CD4-positive, alpha-beta T cell treated with Interleukin-21 for 1 hour (primary cell): ENCODE measurements around the gene SETD4.
"Not testable (repeated sequence)": the region's sequence is repeated elsewhere in the genome, so short reads cannot be mapped to it uniquely, and the experiment has no call there.

Source experiments
- DNase-seq: peaks from one replicate; pipeline ENCODE4 v3.0.0-alpha.2; 2020

The SETD4 gene

DNA sequence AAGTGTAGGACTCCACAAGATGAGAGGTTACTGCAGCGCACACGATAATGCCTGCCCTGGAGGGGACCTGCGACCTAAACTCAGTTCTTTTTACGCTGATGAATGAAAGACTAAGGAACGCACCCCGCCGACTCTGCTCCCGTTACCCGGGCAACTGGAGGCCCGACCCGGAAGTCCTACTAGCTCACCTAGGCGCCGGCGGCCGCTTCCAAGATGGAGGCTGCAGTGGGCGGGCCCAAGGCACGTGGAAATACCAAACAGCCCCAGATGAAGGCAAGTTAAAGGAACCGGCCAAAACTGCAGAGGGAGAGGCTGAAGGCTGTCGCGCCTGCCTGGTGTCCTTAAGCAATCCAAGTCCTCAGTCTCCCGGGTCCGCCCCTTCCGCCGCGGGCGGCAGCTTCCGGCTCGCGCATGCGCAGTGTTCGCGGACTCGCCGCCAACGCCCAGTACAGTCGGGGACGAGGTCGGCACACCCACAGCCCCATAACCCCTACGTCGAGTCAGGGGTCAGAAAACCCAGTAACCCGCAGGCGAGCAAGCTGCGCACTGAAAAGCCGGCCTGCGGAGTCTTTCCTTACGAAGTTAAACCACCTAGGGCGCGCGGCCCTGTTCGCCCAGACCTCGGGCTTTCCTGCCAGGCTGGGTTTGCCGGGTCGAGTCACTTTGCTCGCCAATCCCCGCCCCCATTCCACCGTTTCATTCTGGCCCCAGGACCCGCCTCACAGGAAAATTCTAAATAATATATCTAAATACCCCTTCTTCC, at the start of gene SETD4:
Gene SETD4, minus strand, starts transcription at position 368 of the 763 bp plus-strand sequence. CDS start 1,638 bp downstream, outside the sequence.
- DNase-seq, result peak; percentile 92

DNA sequence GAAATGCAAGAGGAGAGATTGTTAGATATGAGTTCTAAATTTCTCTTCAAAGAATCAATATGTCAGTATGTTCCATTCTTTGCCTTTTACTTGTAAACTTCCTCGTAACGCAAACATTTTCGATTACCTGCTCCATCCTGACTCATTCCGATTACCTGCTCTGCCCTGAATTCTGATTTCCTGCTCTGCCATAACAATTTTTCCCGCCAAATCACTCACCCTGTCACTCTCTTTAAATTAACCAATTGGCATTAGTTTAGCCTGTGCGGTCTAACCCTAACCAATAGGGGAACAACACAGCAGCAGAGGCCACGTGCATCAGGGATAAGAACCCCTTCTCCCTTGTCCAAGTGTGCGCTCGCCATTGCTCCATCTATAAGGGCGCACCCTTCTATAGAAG, 49.5 kb upstream of the SETD4 start:
- DNase-seq, result no peak

GRCh38 chr21:36105327-36105842, 45.1 kb upstream of the SETD4 start:
- no peak for DNase-seq

GRCh38 chr21:36104317-36105300, 44.3 kb upstream of the SETD4 start:
- peak; percentile 50 for DNase-seq

DNA sequence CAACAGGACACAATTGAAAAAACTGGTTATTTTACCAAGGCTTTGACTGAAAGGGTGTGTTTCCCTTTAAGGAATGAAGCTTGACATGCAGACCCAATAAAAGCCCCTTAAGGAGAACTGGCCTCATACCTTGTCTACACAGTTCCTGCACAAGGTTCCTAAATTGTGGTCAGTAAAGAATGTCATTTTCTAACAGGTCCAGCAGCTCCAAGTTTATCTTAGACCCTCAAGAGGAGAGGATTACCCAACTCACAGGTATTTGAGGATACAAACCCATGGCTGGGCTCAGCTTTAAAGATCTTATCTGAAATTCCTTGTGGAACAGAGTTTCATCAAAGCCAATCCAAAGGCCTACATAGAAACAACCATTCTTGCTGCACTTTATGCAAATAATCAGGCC, 43.1 kb upstream of the SETD4 start:
- DNase-seq, result no peak

GRCh38 chr21:36100971-36101641, 40.8 kb upstream of the SETD4 start:
- DNase-seq, result no peak

DNA sequence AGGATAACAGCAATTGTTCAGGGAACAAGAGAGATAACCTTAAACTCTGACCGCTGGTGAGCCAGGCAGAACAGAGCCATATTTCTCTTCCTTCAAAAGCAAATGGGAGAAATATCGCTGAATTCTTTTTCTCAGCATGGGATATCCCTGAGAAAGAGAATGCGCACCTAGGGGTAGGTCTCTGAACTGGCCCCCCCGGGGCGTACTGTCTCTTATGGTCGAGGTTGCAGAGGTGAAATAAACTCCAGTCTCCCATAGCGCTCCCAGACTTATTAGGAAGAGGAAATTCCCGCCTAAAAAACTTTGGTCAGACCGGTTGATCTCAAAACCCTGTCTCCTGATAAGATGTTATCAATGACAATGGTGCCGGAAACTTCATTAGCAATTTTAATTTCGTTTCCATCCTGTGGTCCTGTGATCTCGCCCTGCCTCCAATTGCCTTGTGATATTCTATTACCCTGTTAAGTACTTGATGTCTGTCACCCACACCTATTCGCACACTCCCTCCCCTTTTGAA, 39.4 kb upstream of the SETD4 start:
- DNase-seq, result not testable (repeated sequence)

DNA sequence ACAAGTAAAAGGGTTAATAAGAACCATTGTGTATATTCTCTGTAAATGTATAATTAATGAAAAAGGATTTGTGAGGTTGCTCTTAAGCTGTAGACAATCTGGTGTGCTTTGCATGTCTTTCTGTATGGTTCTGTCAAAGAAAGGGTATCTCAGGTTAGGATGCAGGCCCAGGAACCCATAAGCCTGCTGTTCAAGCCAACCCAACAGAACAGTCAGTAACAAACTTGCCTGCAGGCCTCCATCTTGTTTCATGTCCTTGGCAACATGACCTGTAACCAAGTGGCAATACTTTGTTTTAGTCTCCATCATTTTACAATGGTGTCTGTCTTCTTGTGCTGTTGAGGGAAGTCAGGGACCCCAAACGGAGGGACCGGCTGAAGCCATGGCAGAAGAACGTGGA, 38.7 kb upstream of the SETD4 start:
- no peak for DNase-seq

- no peak for DNase-seq
These were observed 37.8 kb upstream of the SETD4 start for GRCh38 chr21:36098182-36098532.

DNA sequence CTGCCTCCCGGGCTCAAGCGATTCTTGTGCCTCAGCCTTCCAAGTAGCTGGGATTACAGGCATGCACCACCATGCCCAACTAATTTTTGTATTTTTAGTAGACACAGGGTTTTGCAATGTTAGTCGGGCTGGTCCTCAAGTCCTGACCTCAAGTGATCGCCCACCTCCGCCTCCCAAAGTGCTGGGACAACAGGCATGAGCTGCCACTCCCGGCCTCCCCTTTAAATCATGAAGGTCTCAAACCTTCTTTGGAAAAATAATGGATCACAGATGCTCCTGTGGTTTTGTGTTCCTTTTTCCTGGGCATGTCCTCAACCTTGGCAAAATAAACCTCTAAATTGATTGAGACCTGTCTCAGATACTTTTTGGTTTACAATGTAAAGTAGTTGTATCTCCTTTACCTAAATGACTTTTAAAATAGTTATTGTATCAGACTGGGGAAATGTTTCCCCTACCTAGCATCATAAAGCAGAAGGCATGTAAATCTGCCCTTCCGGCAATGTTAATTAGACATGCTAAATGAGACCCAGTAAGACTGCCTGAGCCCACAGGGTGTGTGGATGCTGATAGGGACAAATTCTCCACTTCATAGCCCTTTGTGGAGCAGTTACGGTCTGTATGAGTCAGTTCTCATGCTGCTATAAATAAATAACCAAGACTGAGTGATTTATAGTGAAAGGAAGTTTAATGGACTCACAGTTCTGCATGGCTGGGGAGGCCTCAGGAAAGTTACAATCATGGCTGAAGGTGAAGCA, 37.3 kb upstream of the SETD4 start:
- DNase-seq, result no peak

DNA sequence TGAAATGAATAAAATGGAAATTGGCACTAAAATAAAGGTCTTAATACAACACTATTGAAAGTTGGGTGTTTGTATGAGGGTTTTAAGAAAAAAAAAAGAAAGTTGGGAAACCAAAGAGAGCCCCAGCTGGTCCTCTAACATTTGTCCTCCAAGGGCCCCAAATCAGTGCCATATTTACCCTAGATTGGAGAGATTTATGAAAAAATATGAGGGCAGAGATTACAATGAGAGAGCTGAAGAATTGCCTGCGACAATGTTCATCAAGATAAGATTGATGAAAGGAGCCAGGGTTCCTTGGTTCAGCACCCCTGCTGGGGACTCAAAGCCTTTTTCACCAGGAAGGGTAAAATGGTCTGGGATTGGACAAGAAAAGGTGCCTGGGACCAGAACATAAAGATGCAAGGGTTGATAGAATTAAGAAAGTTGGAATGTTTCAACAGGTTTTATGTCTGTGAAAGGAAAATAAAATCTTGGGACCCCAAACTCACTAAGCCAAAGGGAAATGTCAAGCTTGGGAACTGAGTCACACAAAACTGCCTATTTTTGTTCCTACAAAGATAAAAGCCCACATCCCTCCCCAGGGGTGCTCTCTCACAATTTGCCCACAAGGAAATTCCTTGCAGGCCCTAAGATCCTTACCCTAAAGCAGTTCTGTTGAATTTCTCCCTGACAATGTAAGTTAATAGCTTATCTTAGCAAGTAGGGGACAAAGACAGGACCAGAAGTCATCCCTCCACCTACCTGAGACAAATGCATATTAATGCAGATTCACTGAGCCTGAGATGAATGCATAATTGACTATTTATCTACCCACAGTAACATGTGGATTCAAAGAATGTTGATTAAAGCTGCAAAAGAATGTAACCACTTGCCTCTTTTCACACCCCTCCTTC, 36.3 kb upstream of the SETD4 start:
- DNase-seq, result no peak

DNA sequence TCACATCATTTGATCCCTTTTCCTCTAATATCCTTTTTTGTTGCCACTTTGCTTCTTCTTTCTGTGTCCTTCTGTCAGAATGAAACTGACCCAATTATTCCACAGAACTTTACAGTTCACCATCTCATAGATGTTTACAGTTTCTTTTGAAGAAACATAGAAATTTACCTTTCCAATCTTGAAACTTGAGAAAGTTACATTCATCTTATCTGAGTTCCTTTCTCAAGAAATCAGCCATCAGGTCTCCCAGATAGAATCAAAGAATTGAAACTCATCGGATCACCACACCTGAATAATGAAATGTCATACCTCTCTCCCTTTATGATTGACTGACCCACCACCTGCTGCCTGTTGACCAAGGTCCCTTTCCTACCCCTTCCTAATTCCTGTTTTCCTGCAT, 33.2 kb upstream of the SETD4 start:
- no peak for DNase-seq

GRCh38 chr21:36092681-36093080, 32.4 kb upstream of the SETD4 start:
- DNase-seq, result no peak

- no peak for DNase-seq
These were observed 29.6 kb upstream of the SETD4 start for GRCh38 chr21:36089946-36090345.

DNA sequence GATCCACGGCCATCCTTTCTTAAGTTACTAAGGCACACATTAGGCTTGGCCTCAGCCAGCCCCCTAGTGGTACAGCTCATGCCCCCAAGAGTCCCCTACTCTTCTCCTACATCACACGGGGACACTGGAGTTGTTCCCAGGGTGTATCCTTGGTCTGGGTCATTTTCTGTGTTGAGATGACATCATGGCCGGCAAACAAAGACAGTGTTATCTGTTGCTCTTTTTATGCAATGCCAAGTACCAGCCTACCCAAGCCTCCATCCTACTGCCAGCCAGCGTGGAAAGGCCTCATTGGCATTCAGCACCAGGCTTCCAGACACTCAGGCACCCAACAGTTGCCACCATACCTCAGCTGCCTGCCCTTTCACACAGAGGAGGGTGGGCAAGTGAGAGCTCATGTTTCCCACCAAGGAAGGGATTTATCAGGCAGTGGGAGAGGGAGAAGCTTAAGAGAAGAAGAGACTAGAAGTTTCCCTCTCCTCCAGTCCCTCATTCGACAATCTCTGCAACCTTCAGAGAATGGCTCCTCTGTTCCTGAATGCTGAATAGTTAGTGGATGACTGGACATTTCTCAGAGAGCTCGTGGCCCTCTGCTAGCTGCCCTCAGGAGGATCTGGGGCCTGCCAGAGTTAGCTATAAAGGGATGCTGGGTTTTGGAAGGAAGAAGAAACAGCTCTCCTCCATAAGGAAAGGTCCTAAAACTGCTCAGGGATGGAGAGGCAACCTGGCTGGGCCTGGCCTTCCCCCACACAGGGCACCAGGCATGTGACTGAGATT, 27.2 kb upstream of the SETD4 start:
- DNase-seq, result no peak

- DNase-seq, result no peak
These were observed 21.9 kb upstream of the SETD4 start for GRCh38 chr21:36082237-36082664.

DNA sequence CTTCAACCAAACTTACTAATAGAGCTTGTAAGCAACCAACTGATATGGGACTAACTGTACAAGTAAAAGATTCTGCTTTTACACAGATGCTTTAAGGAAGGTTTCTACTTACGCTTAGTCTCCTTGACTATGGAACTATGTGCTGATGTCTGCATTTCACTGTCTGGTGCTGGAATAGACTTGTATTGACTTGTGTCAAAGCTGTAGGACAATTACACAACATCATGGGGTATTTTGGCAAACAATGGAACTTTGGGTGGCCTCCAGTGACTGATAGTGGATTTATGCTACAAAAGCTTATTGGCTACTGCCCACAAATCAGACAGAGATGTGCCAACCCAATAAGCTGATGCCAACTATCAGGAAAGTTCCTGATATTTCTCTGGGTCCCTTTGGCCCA, 20.1 kb upstream of the SETD4 start:
- no peak for DNase-seq

GRCh38 chr21:36079671-36080070, 19.3 kb upstream of the SETD4 start:
- DNase-seq, result no peak

DNA sequence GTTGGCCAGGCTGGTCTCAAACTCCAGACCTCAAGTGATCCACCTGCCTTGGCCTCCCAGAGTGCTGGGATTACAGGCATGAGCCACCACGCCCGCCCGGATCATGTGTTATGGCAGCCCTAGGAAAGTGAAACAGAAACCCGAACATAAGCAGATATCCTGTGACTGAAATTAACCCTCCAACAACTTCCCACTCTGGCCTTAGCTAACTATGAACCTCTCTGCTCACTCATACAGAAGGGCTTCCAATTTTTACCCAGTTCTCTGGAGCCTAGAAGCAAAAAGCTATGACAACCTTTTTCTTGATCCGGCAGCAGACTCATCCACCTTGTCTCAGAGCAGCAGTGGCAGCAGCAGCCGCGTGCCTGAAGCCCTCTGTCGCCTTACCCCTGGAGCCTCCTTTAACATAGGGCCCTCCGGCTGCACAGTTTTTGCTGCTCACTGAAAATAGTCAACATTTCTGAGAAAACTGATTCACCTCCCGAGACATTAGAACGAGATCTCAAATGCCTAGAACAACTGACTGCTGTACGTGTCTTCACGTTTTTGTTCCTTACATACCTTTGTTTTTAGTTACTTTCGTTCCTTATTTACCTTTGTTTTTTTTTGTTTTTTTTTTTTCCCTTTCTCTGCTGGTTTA, 18.8 kb upstream of the SETD4 start:
- DNase-seq, result peak; percentile 47

- no peak for DNase-seq
These were observed 17.4 kb upstream of the SETD4 start for GRCh38 chr21:36077758-36078157.
